NCI-H226 (cell line): Measurements from ENCODE around the gene PLCB1.

Experiments used
- DNase-seq: peaks from one replicate; pipeline ENCODE4 v3.0.0-alpha.2; 2015

PLCB1 gene

GRCh38 chr20:8161264-8162071 lies 29.4 kb downstream of the PLCB1 start:
- no peak for DNase-seq

- no peak for DNase-seq
These were observed 30.5 kb downstream of the PLCB1 start for GRCh38 chr20:8162610-8163009.

GRCh38 chr20:8163543-8163942 lies 31.5 kb downstream of the PLCB1 start:
- DNase-seq, result no peak

GRCh38 chr20:8166730-8167129 lies 34.7 kb downstream of the PLCB1 start:
- no peak for DNase-seq

GRCh38 chr20:8168785-8169288 lies 36.8 kb downstream of the PLCB1 start:
- no peak for DNase-seq

GRCh38 chr20:8170921-8171320 lies 38.9 kb downstream of the PLCB1 start:
- no peak for DNase-seq

GRCh38 chr20:8172191-8172590 lies 40.1 kb downstream of the PLCB1 start:
- no peak for DNase-seq

GRCh38 chr20:8175741-8176675 lies 43.9 kb downstream of the PLCB1 start:
- DNase-seq, result no peak

- peak; percentile 28 for DNase-seq
These were observed 51.5 kb downstream of the PLCB1 start for GRCh38 chr20:8183526-8183925.

- DNase-seq, result peak; percentile 73
These were observed 55.7 kb downstream of the PLCB1 start for GRCh38 chr20:8187740-8188139.

- DNase-seq, result no peak
These were observed 58.2 kb downstream of the PLCB1 start for GRCh38 chr20:8190043-8190880.

GRCh38 chr20:8194721-8195120 lies 62.7 kb downstream of the PLCB1 start:
- no peak for DNase-seq

GRCh38 chr20:8196096-8196495 lies 64.0 kb downstream of the PLCB1 start:
- DNase-seq, result no peak

- no peak for DNase-seq
These were observed 68.2 kb downstream of the PLCB1 start for GRCh38 chr20:8200220-8200619.

GRCh38 chr20:8203366-8203765 lies 71.3 kb downstream of the PLCB1 start:
- no peak for DNase-seq

- DNase-seq, result no peak
These were observed 73.9 kb downstream of the PLCB1 start for GRCh38 chr20:8205996-8206395.

GRCh38 chr20:8208226-8208625 lies 76.2 kb downstream of the PLCB1 start:
- DNase-seq, result no peak

- DNase-seq, result no peak
These were observed 77.0 kb downstream of the PLCB1 start for GRCh38 chr20:8209061-8209460.

GRCh38 chr20:8210749-8211148 lies 78.7 kb downstream of the PLCB1 start:
- no peak for DNase-seq

GRCh38 chr20:8212286-8212685 lies 80.2 kb downstream of the PLCB1 start:
- DNase-seq, result no peak

GRCh38 chr20:8213270-8213669 lies 81.2 kb downstream of the PLCB1 start:
- no peak for DNase-seq

GRCh38 chr20:8213831-8214587 lies 81.9 kb downstream of the PLCB1 start:
- DNase-seq, result no peak
